T-helper 1 cell (primary cell): ENCODE measurements around the gene ULK4.
"Not testable (repeated sequence)": the region's sequence is repeated elsewhere in the genome, so short reads cannot be mapped to it uniquely, and the experiment has no call there.

Source experiments
- DNase-seq, 5 donors: peaks; one replicate each; pipeline ENCODE4 v3.0.0-alpha.2; 2012 to 2020
- total RNA-seq, 4 donors: gene quantifications; one replicate each; lab custom pipeline; 2026; lab: John Stamatoyannopoulos, UW

ULK4 gene
- 36.1 to 60.3 (median 48.7) reads per million in 4 donors for total RNA-seq

DNA sequence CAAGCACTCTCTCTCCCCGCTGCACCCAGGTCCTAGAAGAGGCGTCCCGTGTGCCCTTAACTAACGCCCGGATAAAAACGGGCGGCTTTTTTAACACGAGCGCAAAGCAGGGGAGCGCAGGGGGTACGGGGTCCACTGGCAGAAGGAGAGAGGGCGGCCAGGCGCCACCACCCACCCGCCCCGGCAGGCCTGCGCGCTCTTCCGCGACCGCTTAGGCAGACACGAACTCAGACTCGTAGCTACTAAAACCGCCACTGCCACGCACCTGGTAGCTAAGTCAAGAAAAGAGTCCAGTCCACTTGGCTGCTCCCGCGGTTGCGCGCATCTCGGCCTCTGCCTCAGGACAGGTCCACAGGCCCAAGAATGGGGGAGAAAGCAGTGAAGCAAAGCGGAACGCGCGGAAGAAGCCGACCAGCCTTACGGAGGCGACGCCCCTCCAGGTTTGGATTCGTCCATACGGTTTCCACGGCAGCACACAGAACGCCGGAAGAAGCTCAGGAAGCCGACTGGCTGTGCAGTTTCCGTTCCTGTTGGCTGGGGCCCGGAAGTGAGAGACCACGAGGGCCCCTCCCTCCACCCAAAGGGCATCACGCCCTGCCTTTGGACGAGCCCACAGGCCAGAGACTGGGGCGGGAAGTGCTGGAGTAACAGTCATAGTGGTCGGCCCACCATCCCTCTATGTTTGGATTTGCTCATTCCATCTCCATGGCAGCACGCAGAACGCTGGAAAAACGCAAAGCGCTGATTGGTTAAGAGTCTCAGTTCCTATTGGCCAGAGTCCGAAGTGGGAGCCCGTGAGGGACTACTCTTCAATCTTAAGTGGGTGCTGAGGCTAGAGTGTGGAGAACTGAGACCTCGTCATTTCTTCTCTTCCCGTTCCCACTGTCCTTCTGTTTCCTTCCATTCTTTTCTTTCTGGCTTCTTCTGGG is at the start of gene ULK4:
TSS of gene ULK4 (minus strand) at position 353 of the 929 bp plus-strand sequence. CDS start 7,344 bp downstream, outside the sequence.
- DNase-seq, result peak; percentile 85 to 99 (median 93)

DNA sequence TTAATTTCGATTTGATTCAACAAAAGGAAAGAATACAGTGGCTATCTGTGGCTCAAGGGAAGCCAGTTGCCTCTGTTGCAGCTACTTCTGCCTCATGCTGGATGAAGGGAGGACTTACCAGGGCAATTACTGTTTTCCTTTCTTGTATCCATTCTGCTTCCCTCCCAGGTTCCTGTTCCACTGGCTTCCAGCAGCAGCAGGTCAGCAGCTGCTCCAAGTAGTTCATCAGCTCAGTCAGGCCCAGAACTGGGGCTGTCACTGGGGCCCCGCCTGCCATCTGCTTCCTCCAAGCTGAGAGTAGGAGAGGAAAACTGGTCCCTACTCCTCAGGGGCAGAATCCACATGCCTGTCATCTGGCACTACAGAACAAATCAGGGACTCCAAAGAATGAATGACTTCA is 48.6 kb upstream of the ULK4 start:
- DNase-seq, result no peak

DNA sequence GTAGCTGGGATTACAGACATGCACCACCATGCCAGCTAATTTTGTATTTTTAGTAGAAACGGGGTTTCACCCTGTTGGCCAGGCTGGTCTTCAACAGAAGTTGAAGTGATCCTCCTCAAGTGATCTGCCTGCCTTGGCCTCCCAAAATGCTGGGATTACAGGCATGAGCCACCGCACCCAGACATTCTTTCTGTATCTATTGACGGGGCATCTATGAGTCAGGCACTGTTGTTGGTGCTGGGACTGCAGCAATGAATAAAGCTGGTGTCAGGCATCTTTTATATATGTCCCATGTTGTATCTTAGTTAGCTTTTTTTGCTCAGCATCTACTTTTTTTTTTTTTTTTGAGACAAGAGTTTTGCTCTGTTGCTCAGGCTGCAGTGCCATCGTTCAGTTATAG is 47.6 kb upstream of the ULK4 start:
- no peak for DNase-seq

DNA sequence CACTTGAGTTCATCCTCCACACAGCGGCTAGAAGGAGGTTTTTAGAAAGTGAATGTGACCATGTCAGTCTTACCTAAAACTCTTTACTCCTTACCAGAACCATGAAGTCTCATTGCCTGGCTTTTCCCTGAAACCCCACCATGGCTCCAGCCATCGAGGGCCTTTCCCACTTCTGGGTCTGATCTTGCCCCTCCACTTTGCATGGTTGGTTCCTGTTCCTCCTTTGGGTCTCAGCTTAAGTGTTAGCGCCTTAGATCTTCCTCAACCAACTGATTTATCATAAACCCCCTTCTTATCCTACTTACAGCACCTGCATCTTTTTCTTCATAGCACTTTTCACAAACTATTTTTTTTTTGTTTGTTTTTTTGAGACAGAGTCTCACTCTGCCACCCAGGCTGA is 45.9 kb upstream of the ULK4 start:
- DNase-seq, result no peak

DNA sequence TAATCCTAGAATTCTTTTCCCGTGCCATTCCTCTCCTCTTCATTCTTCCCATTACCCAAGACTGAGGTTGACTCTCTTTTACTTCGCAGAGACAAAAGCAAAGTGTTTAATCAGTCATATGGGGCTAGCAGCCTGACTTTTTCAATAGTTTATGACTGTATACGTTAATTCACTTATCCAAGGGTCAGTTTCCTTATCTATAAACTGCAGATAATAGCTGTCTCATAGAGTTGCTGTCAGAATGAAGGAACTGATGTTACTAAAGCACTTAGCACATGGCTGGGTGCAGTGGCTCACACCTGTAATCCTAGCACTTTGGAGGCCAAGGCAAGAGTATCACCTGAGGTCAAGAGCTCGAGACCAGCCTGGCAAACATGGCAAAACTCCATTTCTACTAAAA is 43.5 kb upstream of the ULK4 start:
- no peak for DNase-seq

DNA sequence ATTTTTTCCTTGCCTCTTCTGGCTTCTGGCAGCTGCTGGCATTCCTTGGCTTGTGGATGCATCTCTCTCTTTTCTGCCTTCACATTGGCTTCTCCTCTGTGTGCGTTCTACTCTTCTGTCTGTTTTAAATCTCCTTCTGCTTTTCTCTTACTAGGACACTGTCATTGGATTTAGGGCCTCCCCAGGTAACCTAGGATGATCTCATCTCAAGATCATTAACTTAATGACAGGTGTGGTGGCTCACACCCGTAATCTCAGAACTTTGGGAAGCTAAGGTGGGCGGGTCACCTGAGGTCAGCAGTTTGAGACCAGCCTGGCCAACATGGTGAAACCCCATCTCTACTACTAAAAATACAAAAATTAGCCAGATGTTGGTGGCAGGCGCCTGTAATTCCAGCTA is 40.9 kb upstream of the ULK4 start:
- DNase-seq, result no peak

DNA sequence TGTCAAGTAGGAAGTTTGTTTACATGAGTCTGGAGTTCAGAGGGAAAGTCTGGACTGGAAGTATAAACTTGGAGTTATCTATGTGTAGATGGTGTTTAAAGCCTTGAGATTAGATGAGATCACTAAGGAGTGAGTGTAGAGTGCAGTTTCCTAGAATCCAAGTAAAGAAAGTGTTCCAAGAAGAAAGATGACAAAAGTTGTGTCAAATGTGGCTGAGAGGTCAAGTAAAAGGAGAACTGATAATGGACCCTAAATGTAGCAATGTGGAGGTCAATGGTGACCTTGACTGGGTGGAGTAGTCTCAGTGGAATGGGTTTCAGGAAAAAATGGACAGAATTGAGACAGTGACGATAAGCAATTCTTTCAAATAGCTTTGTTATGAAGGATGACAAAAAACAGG is 39.9 kb upstream of the ULK4 start:
- DNase-seq, result no peak

DNA sequence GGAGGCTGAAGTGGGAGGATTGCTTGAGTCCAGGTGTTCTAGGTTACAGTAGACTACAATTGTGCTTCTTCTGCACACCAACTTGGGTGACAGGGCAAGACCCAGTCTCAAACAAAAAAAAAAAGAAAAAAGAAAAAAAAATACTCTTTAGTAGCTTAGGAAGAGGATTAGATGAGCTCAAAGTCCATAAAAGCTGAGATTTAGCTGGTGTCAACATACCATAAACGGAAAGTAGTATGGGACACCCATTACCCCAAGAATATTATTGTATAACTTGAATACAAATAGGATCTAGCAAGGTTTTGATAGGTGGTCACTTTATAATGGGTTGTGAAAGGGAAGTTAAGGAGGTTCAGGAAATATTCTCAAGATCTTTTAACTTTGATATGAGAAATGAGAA is 38.0 kb upstream of the ULK4 start:
- DNase-seq, result no peak

DNA sequence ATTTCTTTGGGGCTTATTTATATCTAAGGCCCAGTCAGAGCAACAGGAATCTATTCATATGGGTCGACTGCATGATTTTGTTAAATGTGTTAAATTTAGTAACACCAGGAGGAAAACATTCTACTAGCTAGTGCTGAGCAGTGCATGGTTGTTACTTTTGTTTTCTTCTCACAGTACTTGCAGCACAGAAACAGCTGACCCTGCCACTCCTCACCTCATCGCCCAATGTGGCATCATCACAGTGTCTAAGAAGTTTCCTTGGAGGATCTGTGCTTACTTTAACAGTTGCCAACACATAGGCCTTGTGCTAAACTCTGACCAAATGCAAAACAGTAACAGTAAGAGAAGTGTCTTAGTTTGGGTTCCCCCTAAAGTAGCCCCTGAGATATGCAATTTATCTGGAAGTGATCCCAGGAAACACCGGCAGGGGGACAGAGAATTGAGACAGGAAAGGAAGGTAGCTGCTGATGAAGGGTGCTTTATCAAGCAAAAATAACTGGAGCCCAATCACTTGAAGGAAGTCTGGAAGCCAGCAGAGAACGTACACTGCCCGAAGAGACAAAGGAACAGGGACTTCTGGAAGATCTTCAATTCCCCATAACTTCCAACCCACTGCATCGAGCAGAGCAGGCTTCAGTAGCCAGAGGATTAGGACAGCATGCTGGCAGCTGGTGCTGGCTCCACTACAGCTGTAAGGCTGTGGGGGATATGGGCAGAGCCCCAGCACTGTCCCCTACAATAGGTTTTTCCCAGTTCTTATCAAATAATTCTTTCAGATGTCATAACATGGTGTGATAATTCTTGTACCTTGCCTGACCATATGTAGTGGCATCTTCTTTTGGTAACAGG is 36.0 kb upstream of the ULK4 start:
- no peak for DNase-seq

DNA sequence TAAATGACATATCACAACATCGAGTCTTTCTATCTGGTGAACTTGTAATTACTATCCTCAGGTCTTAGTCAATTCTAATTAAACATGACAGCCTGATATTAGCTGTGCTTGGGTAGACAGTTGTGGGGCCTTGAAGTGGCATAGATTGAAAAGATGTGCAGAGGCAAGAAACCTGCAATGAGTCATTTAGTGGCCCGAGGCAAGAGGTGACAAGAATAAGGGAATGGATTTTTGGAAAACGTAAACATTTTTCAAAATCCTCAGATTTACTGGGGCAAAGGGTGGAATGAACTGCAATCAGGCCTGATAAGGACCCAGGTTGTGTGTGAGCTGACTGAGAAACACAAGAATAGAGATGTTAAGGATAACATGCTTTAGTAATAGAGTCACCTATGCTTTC is 29.5 kb upstream of the ULK4 start:
- no peak for DNase-seq

DNA sequence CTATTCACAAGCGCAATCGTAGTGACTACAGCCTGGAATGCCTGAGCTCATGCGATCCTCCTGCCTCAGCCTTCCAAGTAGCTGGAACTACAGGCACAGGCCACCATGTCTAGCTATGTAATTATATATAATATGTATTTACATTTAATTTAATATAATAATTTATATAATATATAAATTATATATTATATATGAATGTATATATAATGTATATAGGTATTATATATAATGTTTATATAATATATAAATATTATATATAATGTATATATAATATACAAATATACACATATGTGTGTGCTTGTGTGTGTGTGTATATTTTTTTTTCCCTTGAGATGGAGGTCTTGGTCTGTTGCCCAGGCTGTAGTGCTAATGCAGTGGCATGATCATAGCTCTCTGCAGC is 27.6 kb upstream of the ULK4 start:
- DNase-seq, result no peak

DNA sequence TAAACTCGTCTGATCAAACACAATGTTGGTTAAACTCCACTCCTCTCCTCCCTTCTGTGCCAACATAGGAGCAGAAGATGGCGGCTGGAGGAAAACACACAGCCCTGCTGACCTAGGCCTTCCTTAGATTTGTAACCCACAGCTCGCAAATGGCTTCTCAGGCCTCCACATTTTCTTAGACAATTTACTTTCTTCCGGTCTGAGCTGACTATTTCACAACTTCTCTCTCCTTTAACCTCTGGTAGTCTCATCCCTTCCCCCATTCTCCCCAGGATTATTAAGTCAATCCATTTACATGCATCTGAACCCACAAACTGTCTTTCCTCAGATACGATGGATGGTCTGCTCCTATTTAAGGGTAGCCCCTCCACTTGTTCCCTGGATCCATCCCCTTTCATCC is 25.7 kb upstream of the ULK4 start:
- DNase-seq, result no peak

DNA sequence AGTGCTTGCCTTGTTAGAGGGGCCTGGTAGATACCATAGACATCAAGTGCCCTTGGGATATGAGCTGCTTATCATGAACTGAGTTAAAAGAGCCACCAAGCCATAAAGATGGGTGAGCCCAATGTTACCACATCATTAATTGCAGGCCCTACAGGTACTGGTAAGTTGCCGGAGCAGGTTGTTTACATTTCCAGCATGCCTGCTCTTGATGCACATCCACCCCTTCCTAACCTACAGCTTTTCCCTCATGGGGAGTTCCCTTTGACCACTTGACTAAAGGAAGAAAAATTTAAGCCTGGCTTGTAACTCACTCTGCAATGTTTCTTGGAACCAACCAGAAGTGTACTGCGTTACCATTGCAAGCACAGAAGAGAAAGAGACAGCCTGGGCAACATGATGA is 24.7 kb upstream of the ULK4 start:
- no peak for DNase-seq

DNA sequence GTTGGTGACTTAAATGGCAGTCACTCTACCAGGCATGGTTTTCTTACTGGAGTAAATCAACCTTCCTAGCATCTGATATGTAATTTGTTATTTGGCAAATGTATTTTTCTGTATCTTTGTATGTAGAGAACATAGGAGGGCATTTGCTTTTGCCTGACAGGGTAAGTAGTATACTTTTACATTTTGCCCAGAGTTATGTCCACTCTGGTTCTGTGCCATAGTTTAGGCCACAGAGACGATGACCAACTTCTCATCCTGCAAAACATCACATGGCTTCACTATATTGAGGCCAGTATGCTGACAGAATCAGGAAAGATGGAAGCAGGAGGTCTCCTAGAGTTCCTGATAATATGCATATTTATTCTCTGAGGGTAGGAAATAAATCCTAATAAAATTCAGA is 23.1 kb upstream of the ULK4 start:
- DNase-seq, result no peak

DNA sequence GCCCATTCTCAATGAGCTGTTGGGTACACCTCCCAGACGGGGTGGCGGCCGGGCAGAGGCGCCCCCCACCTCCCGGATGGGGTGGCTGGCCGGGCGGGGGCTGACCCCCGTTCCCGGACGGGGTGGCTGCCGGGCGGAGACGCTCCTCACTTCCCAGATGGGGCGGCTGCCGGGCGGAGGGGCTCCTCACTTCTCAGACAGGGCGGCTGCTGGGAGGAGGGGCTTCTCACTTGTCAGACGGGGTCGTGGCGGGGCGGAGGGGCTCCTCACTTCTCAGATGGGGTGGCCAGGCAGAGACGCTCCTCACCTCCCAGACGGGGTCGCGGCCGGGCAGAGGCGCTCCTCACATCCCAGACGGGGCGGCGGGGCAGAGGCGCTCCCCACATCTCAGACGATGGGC is 21.2 kb upstream of the ULK4 start:
- not testable (repeated sequence) for DNase-seq

DNA sequence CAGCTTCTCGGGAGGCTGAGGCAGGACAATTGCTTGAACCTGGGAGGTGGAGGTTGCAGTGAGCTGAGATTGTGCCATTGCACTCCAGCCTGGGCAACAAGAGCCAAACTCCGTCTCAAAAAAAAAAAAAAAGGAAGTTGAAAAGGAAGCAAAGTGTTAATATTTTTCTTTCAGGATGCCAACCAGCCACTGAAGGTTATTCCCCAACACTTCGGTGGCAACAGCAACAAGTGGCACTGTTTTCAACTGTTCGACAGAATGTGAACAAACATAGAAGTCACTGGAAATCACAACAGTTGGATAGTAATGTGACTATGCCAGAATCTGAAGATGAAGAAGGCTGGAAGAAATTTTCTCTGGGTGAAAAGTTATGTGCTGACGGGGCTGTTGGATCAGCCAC is 15.5 kb upstream of the ULK4 start:
- not testable (repeated sequence) for DNase-seq

DNA sequence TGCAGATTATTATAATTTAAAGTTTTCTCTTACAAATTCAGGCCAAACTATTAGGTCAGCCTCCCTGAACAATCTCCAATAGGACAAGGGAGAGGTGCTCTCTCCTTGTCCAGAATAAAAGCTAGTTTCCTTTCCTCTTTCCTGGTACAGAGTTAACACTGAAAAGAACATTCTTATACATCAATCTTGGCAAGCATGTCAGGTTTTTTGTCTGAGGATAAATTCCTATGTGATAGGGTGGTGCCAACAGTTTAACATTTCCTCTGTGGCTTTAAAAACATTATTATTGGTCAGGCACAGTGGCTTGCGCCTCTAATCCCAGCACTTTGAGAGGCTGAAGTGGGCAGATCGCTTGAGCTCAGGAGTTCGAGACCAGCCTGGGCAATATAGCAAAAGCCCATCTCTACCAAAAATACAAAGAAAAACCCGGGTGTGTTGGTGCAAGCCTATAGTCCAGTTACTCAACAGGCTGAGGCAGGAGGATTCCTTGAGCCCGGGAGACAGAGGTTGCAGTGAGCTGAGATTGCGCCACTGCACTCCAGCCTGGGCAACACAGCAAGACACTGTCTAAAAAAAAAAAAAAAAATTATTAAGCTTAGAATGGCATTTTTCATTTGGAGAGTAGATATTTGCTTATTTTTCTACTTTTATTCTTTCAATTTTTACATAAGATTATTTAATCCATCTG is 13.7 kb upstream of the ULK4 start:
- DNase-seq, result no peak

DNA sequence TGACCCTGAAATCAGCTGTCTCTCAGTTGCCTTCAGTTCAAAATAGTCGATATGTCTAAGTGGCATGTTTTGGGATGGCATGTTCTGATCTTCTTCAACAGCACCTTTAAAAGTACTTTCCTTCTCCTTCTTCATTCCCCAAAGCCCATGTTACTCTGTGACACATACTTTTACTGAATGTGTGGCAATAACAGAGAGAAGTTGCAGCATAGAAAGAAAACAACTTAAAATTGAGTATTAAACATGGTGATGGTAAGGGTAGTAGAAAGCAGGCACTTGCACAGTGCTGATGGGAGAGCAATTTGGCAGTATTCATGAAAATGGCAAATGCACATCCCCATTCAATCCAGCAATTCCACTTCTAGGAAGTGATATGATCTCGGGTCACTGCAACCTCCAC is 12.3 kb upstream of the ULK4 start:
- DNase-seq, result no peak

DNA sequence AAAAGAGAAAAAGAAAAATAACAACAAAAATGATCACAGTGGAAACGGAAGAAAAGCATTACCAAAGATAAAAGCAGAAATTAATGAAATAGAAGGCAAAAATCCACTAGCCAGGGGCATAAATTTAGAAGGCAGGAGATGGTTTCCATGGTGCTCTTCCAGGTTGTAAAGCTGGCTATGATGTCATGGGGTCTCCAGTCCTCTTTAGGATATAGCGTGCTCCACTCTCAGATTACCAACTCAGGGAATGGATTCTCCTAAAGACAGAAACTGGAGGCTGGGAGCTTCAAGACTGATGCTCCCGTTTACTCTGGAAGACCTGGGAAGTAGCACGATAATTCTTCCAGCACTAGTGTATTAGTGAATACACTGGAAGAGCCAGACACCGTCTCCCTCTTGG is 10.9 kb upstream of the ULK4 start:
- DNase-seq, result no peak

DNA sequence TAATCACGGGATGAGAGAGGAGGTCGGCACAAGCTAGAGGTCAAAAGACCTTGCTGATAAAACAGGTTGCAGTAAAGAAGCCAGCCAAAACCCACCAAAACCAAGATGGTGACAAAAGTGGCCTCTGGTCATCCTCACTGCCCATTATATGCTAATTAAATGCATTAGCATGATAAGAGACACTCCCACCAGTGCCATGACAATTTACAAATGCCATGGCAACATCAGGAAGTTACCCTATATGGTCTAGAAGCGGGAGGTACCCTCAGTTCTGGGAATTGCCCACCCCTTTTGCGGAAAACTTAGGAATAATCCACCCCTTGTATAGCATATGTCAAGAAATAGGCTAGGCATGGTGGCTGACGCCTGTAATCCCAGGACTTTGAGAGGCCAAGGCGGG is 4.3 kb upstream of the ULK4 start:
- no peak for DNase-seq

DNA sequence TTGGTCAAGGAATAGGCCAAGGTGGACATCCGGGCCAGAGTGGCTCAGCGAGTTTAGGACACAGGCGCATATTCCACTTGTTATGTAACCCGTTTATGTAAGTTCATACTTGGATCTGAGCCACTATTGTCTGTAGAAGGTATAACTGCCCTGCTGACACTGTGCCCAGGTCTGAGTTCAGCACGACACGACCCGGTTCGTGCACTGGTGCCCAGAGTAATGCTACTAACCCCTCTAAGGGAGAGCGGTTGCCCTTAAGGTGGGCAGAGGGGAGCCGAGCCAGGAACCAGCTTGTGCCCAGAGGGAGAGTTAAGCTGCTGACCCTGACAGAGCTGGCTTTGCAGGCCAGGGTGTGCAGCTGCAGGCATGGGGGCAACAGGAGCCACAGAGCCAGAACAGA is 1.9 kb upstream of the ULK4 start:
- DNase-seq, result no peak

DNA sequence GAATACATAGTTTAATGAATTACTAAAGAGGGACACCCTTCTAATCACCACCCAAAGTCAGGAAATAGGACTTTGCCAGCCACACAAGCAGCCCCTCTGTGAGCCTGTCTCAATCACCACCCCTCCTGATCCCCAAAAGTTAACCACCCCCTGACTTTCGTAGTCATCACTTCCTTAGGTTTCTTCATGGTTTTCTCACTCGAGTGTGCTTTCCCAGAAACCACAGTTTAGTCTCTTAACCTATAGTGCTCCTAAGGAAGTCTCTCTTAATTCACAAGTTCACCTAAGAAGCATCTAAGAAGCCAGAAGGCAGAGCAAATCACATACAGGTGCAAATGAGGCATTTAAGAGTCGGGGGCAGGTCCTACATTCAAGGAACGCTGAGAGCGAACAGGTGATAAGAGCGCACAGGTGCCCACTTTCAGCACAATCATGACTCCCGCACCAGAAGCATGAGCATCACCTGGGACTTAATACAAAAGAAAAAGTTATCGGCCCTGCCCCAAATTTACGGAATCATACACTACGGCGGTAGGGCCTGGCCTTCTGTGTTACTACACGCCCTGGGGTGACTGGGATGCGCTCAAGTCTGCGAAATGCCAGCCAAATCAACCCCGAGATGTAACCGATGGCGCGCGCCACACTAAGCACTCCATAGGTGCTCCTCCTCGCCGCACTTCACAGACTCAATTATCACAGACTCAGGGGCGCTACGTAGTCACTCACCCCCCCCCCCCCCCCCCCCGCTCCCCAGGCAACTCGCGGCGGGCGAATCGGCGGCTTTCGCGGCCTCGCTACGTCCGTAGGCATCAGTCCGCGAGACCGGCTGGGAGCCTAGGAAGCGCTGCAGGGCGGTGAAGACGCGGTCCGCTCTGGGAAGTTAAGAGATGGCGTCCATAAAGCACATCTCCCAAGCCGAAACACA is 815 bp downstream of the ULK4 start:
- DNase-seq, result peak; percentile 37 to 59 (median 54)
